IMR-90 (cell line): ENCODE data around the gene PRSS38.

ENCODE experiments used
- CEBPB ChIP-seq: IDR thresholded peaks from 2 replicates; pipeline ENCODE4 v1.6.1; 2012; ENCODE audit warnings: low read depth, low read length, improper control_type of control experiment
- CHD1 ChIP-seq: IDR thresholded peaks from 2 replicates; pipeline ENCODE4 v1.6.1; 2012; ENCODE audit warnings: low read depth, low read length, improper control_type of control experiment
- FOS ChIP-seq: fragments of 150-350 bp; IDR thresholded peaks from 2 replicates; pipeline ENCODE4 v1.6.1; 2016; ENCODE audit warnings: low read depth, low read length
- MAZ ChIP-seq: IDR thresholded peaks from 2 replicates; pipeline ENCODE4 v1.6.1; 2012; ENCODE audit warnings: low read depth, mild to moderate bottlenecking, low read length, improper control_type of control experiment, moderate library complexity, borderline replicate concordance
- MXI1 ChIP-seq: IDR thresholded peaks from 2 replicates; pipeline ENCODE4 v1.6.1; 2012; ENCODE audit warnings: low read depth, mild to moderate bottlenecking, low read length, moderate library complexity, borderline replicate concordance
- NFE2L2 ChIP-seq: fragments of 150-350 bp; IDR thresholded peaks from 2 replicates; pipeline ENCODE4 v1.6.1; 2016; ENCODE audit warnings: low read depth, mild to moderate bottlenecking, low read length
- POLR2A ChIP-seq: IDR thresholded peaks from 2 replicates; pipeline ENCODE4 v1.6.1; 2012; ENCODE audit warnings: mild to moderate bottlenecking, low read depth, low read length
- RAD21 ChIP-seq: IDR thresholded peaks from 2 replicates; pipeline ENCODE4 v1.6.1; 2012; ENCODE audit warnings: low read length, improper control_type of control experiment
- RFX5 ChIP-seq: IDR thresholded peaks from 2 replicates; pipeline ENCODE4 v1.8.0; 2012; ENCODE audit warnings: low read depth, mild to moderate bottlenecking, low read length, moderate library complexity
- SMC3 ChIP-seq: fragments of 150-350 bp; IDR thresholded peaks from 2 replicates; pipeline ENCODE4 v1.6.1; 2016; ENCODE audit warnings: low read depth, mild to moderate bottlenecking, antibody characterized with exemption, low read length, moderate library complexity
- TF ChIP-seq, protein P1 (sequence below): conservative IDR thresholded peaks from 2 replicates; pipeline ENCODE4 v1.5.1; 2012; ENCODE audit warnings: mild to moderate bottlenecking, low read depth, low read length, improper control_type of control experiment
- TF ChIP-seq, protein P2 (sequence below): fragments of 150-350 bp; IDR thresholded peaks from 2 replicates; pipeline ENCODE4 v1.6.1; 2017; ENCODE audit warnings: mild to moderate bottlenecking, antibody characterized with exemption, low read length, low read depth
- TF ChIP-seq, protein P3 (sequence below): fragments of 150-350 bp; IDR thresholded peaks from 2 replicates; pipeline ENCODE4 v1.6.1; 2016; ENCODE audit warnings: low read depth, mild to moderate bottlenecking, low read length, moderate library complexity, borderline replicate concordance

DNA sequence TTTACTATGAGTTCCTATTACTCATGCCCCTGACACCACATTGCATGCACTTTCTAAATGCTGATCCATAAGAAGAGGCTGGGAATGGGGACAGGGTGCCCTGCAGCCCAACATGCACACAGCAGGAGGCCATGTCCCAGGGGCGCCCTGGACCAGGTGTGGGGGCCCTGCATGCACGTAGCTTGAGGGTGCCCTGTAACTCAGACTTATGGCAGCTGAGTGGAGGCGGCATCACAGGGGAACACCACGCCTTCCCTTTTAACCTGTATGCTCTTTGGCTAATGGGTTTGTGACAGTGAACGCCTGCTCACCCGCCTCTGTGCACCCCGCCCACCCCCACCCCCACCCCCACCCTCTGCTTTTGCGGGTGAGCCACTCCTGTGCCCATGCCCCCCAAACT is 44.1 kb upstream of the PRSS38 start:
- TF ChIP-seq, protein P1, sequence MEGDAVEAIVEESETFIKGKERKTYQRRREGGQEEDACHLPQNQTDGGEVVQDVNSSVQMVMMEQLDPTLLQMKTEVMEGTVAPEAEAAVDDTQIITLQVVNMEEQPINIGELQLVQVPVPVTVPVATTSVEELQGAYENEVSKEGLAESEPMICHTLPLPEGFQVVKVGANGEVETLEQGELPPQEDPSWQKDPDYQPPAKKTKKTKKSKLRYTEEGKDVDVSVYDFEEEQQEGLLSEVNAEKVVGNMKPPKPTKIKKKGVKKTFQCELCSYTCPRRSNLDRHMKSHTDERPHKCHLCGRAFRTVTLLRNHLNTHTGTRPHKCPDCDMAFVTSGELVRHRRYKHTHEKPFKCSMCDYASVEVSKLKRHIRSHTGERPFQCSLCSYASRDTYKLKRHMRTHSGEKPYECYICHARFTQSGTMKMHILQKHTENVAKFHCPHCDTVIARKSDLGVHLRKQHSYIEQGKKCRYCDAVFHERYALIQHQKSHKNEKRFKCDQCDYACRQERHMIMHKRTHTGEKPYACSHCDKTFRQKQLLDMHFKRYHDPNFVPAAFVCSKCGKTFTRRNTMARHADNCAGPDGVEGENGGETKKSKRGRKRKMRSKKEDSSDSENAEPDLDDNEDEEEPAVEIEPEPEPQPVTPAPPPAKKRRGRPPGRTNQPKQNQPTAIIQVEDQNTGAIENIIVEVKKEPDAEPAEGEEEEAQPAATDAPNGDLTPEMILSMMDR, result no peak
- no peak for TF ChIP-seq RAD21
- TF ChIP-seq POLR2A, result no peak
- no peak for TF ChIP-seq SMC3
- TF ChIP-seq MAZ, result no peak
- no peak for TF ChIP-seq RFX5
- TF ChIP-seq MXI1, result no peak
- TF ChIP-seq, protein P2, sequence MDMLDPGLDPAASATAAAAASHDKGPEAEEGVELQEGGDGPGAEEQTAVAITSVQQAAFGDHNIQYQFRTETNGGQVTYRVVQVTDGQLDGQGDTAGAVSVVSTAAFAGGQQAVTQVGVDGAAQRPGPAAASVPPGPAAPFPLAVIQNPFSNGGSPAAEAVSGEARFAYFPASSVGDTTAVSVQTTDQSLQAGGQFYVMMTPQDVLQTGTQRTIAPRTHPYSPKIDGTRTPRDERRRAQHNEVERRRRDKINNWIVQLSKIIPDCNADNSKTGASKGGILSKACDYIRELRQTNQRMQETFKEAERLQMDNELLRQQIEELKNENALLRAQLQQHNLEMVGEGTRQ, result no peak
- TF ChIP-seq FOS, result no peak
- TF ChIP-seq, protein P3, sequence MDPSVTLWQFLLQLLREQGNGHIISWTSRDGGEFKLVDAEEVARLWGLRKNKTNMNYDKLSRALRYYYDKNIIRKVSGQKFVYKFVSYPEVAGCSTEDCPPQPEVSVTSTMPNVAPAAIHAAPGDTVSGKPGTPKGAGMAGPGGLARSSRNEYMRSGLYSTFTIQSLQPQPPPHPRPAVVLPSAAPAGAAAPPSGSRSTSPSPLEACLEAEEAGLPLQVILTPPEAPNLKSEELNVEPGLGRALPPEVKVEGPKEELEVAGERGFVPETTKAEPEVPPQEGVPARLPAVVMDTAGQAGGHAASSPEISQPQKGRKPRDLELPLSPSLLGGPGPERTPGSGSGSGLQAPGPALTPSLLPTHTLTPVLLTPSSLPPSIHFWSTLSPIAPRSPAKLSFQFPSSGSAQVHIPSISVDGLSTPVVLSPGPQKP, result no peak
- TF ChIP-seq CEBPB, result no peak
- no peak for TF ChIP-seq NFE2L2
- TF ChIP-seq CHD1, result no peak
